Measurements from ENCODE around the gene GALR3.

GALR3 gene

DNA sequence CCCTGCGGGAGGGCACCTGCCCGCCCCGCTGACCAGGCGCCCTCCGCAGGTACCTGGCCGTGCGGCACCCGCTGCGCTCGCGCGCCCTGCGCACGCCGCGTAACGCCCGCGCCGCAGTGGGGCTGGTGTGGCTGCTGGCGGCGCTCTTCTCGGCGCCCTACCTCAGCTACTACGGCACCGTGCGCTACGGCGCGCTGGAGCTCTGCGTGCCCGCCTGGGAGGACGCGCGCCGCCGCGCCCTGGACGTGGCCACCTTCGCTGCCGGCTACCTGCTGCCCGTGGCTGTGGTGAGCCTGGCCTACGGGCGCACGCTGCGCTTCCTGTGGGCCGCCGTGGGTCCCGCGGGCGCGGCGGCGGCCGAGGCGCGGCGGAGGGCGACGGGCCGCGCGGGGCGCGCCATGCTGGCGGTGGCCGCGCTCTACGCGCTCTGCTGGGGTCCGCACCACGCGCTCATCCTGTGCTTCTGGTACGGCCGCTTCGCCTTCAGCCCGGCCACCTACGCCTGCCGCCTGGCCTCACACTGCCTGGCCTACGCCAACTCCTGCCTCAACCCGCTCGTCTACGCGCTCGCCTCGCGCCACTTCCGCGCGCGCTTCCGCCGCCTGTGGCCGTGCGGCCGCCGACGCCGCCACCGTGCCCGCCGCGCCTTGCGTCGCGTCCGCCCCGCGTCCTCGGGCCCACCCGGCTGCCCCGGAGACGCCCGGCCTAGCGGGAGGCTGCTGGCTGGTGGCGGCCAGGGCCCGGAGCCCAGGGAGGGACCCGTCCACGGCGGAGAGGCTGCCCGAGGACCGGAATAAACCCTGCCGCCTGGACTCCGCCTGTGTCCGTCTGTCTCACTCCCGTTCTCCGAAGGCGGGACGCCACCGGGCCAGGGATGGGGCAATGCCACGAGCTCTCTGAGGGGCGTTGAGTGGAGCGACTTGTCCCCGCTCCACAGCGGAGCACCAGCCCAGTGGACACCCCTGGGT, 1.8 kb downstream of the GALR3 start:
- no peak for FAIRE-seq

DNA sequence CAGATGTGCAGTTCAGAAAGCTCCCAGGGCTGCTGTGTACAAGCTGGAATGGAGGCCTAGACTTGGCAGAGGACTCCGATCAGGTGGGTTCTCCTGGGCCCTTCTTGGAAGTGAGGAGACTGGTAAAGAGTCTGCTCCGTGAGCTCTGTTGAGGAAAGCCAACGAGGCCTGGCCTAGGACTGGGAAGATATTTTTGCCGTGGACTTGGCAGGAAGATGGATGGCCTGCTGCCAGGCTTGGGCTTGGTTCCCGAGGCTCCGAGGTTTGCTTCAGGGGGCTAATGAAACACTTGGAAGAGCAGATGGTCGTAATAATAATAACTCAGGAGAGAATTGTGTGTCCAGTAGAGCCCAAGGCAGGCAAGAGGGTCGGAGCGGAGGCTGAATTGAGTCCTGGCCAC, 3.9 kb downstream of the GALR3 start:
- FAIRE-seq: no peak

DNA sequence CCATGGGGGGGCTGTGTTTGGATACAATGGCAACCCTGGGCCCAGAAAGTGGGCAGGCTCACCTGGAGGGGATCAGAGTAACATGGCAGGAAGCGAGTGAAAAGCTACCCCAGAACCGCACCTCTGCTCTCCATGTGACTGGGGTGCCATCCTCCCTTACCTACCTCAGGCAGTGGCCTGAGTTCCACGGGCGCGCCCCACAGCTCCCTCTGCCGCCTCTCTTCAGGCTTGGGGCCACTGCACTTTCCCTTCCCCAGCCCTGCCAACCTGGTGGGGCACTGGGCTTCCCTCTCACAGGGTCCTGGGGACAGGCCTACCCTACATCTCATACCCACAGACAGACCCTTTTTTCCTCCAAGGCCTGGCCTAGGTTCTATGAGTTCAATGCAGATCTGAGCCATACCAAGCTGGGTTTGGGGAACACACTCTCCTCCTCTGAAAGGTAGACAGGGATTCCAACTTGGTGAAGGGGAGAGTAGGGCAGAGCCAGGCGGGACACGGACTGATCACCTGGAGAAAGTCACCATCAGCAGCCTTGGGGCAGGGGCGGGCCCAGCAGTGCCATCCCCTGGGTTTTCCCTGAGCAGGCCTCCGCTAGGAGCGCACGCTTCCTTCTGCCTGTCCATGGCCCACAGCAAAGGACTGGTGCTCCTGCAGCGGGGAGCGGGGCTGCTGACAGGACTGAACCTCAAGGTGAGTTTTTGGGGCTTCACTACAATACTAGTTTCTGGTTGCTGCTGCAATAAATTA, 7.1 kb downstream of the GALR3 start:
- FAIRE-seq: no peak

DNA sequence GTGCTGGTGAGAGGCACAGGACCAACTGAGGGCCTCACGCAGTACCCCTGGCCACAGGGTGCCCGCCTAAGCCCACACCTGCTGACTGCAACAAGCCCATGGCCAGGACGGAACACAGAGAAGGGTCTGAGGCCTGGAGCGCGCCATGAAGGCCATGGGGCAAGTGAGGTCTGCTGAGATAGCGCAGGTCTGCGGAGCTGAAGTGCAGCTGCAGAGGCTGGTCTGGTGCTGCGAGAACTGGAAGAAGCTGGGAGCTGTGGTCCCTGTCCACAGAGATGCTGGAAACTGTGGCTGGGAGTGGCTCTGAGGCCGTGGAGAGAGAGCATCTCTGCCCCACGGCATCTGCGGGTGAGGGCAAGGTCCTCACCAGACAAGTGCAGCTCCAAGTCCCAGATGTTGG, 8.3 kb downstream of the GALR3 start:
- FAIRE-seq: no peak

DNA sequence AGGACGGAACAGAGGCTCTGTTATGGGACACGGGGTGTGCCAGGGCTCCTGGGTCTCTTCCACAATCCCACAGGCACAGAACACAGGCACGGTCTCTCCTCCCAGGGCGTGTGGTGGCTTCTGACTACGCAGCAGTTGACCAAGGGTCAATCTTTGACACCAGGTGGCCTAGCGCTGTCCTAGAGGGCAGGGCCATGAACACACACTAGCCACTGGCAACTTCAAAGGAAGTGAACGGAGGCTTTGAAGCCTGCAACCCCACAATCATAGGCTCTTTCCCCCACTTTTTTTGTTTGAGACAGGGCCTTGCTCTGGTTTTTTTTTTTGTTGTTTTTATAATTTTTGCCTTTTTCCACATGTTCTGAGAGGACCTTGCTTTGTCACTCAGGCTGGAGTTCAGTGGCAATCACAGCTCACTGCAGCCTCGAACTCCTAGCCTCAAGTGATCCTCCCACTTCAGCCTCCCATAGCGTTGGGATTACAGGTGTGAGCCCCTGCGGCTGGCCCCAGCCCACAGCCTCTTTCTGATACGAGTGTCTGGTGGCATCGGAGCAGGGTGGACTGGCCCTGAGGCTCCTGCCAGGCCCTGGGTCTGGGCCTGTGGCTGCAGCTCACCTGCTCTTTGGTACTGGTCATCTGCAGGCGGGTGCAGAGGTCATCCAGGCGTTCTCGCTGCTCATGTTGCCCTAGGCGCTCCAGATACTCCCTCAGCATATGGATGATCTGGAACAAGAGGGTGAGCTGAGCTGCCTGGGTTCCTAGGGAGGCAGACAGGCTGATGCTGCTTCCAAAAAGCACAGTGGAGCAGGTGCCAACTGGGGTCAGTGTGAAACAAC, 9.1 kb downstream of the GALR3 start:
- no peak for FAIRE-seq

DNA sequence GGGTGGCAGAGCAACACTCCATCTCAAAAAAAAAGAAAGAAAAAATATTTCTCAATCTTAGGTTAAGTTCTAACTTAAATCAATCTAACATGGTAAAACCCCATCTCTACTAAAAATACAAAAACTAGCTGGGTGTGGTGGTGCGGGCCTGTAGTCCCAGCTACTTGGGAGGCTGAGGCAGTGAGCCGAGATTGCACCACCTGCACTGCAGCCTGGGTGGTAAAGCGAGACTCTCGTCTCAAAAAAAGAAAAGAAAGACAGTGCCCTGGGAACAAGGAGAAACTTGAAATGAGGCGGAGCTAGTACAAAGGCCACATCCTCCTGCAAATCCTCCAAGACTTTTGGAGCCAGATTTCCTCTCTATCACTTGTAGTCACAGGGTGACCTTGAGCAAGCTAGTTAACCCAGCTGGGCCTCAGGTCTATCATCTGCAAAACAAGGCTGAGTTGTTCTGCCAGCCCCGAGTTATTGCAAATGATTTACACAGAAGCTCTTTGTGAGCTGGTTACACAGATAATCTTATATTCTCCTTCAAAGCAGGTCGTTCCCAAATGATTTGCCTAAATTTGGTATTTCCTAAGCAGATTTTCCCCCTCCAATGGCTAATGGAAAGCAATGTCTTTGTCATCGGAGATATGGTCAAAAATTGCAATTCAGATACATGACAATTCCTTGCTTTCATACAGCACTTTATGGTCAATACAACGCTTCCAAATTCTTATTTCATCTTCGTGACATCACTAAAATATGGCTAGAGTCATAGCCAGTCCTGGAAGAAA, 19.0 kb downstream of the GALR3 start:
- FAIRE-seq: no peak

DNA sequence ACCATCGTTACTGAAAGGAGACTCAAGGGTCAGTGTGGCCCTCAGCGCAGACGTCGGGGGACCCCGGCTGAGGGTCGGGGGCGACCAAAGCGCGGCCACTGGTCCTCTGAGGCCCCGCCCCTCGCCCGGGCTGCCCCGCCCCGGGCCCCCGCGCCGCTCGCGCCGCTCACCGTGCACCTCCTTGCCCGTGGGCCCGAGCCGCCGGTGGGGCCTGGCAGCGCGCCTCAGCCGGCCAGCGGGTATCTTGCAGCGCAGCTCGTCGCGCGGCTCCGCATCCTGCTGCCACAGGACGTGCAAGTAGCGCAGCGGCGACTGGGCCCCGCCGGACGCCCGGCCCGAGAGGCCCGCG, 20.5 kb downstream of the GALR3 start:
- FAIRE-seq: no peak

DNA sequence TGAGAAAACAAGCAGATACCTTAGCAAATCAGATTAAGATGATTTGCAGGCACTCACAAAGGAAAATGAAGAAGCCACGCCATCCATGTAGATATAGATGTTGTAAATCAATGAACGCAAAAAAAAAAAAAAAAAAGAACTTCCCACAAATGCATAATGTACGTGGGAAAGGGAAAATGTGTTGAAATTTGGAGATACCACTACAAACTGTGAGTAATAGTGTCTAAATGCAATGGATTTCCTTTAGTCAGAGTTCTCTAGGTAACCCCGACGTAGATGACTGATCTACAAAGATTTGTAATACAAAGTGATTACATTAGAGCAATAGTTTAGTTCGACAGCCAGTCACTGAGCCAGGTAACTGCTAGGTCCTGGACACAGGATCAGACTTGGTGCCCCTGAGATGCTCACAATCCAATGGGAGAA, 21.7 kb downstream of the GALR3 start:
- FAIRE-seq: no peak

DNA sequence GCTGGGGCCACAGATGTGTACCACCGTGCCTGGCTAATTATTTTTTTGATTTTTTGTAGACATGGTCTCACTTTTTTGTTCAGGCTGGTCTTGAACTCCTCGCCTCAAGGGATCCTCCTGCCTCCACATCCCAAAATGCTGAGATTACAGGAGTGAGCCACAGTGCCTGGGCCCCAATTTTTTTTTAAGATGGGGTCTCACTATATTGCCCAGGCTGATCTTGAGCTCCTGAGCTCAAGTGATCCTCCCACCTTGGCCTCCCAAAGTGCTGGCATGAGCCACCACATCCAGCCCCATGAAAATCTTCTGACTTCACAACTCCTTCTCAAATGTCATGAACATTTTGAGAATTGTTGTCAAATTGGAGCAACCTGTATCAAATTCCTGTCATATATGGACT, 23.3 kb downstream of the GALR3 start:
- no peak for FAIRE-seq

DNA sequence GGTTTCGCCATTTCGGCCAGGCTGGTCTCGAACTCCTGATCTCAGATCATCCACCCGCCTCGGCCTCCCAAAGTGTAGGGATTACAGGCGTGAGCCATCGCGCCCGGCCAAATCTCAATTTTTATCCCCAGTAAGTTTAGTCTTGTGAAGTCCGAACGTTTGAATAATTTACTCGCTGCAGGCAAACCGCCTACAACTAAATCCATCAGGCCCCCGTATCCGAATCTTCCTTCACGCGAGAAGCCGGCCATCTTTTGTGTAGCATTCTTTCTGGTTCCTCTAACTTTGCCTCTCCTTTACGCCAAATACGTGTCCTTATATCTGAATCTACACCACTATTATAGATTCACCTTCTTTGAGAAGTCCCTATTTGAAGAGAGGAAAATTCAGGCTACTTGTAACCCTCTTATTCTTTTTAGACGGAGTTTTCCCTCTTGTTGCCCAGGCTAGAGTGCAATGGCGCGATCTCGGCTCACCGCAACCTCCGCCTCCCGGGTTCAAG, 25.5 kb downstream of the GALR3 start:
- no peak for FAIRE-seq

DNA sequence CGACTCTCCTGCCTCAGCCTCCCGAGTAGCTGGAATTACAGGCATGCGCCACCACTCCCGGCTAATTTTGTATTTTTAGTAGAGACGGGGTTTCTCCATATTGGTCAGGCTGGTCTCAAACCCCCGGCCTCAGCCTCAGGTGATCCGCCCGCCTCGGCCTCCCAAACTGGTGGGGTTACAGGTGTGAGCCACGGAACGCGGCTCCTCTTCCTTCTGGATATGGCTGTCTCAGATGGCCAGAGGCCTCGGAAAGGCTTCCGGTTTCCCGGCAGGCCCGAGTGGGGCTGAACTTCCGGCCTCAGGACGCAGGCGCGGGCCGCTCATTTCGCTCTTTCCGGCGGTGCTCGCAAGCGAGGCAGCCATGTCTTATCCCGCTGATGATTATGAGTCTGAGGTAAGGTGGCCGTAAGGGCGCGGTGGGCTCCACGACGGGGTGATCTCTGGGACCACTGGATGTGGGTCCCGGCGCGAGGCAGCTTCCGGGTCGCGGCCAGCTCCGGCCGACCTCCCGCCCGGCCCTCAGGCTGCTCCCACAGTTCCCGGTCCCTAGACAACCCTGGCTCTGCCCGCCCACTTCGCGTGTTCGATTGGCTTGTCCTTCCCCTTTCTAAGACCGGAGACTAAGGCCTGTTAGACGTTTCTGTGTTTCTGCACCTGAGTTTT, 26.0 kb downstream of the GALR3 start, which contains the start of gene EIF3L:
EIF3L (plus strand) TSS at position 331 of the 663 bp plus-strand sequence; CDS start at position 362, 31 bp downstream.
- FAIRE-seq: no peak

DNA sequence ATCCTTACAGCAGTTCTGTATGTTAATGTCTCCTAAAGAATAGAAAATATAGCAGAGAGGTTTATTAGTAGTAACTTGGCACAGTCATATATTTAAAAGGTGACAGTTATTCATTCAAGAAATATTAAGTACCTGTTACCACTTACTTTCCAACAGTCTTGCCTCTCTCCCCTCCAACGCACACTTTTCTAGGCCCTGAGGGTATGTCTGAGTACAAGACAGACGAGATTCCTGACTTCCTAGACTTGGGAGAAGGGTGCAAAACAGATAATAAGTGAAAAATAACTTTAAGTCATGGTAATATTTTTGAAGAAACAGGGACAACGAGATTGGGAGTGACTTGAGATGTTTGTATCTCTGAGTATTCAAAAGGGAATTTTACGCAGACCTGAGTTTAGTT, 27.6 kb downstream of the GALR3 start:
- no peak for FAIRE-seq

DNA sequence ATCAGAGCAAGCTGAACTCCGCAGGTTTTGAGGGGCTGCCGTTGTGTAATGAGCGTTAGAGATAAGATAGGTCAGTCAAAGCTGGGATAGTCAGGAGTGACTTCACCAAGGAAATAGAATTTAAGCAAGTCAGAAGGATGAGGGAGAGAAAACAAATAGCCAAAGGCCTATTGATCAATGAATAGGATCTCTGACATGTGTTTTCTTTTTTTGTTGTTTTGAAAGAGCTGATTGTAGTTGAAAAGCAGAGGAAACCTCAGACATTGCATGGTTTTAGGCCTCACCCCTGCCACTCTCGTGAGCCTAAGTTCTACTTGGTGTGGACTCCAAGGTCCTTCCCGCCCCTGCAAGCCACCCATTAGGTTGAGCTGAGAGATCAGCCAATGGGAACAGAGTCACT, 29.2 kb downstream of the GALR3 start:
- FAIRE-seq: no peak

DNA sequence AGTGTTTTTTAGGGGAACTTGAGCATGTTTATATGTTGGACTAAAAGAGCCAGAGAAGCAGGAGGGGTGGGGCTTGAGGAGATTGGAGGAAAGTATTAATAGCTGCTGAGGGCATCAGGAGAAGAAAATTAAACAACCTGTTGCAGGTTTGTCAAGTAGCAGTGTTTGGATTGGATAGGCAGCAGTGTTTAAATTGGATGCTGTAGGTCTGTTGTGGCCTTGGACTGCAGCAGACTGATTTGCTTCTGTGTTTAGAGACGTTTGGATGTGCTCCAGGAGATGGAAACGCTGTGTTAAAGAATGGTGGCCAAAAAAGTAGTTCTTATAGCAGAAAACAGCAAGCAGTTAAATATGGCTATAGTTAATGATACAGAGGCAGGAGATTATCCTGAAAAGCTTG, 31.8 kb downstream of the GALR3 start:
- no peak for FAIRE-seq

DNA sequence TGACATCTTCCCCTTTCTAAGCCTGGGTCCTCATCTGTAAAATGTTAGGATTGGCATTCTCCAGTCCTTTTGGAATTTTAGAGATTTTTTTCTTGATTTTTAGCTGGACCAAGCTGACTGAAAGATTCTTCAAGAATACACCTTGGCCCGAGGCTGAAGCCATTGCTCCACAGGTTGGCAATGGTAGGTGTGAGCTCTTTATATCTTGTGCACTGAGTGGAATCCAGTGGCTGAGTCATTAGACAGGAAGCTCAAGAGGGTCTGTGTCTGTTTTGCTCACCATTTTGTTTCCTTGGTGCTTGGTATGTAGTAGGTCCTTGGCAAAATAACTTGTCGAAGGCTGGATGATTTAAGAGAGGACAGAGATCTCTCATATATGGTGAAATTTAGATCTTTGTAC, 32.3 kb downstream of the GALR3 start:
- FAIRE-seq: no peak

DNA sequence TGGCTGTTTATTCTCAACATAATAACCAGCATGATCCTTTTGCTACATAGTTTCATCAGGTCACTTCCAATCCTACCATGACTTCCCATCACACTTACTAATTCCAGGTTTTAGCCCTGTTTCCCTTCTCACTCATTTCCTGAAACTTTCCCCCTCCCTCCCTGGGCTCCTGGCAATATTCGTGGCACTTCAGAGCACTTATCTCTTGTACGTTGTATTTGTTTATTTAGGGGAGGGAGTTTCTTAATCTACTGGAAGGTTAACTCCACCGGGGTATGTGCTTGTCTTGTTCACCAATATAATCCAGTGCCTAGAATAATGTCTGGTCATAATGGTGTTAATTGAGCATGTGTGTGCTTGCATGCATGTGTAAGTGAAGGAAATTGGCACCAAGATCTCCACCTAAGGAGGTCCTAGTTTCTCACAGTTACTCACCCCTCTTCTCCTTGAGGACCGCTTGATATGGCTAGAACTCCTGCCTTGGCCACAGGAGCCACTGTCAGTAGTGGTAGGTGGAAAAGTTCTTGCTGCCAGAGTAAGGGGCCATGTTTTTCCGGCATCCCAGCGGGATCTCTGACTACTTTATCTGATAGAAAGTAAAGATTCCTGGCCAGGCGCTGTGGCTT, 37.7 kb downstream of the GALR3 start:
- FAIRE-seq: no peak

DNA sequence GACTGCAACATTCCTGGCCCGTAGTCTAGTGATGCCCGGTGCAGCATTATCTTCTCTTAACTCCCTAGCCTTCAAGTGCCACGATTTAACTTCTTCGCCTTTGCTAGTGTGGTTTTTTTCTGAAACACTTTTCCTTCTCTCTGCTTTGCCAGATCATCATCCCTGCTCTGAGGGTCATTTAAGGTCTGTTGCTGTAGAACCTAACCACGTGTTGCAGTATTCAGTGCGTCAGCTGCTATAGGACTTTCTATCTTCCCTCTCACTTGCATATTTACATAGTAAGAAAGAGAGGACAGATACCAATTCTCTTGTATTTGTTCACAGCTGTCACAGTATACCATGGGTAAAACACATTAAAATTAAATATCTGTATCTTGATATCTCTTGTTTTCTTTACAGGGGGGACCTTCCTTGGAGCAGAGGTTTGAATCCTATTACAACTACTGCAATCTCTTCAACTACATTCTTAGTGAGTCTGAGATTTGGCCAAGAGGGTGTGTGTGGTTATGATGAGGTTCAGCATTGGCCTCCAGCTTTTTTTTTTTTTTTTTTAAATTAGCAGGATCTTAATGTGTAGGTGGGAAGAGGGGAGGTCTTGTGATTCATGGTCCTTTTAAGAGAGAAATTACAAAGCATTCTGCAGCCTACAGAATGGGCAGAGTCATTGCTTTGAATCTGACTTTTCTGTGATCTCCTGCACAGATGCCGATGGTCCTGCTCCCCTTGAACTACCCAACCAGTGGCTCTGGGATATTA, 39.6 kb downstream of the GALR3 start:
- no peak for FAIRE-seq

DNA sequence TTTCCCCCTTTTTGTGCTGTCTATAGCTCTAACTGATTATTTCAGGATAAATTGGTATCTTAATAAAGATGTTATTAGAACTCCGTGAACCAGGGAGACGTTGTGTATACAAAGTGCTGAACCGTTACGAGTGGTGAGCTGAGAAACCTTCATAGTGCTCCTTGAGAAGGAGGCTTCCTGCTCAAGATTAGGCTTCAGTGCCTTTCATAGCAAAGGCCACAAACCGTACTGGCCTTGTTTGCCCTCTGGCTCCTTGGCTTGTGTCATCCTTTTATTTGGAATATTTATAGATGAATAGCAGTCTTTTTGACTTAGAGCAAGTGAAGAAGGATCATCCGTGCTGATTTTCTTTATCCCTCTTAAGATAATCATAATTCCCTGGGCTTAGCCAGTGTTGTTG, 42.3 kb downstream of the GALR3 start:
- no peak for FAIRE-seq

DNA sequence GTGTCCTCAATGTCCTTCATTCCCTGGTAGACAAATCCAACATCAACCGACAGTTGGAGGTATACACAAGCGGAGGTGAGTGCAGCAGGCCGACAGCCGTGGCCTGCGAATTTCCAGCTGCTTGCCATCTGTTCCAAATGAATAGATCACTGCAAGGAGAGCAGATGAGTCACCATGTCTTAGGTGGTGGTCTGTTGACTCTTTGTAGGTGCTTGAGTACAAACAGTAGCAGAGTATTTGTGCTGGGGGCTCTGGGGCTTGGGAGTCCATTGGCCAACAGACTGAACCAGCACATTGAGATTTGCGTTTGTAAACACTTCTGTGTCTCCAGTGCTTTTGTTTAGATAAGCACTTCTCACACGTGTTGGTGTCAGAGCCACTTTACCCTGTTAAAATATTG, 47.1 kb downstream of the GALR3 start:
- no peak for FAIRE-seq
